Measurements from ENCODE around the gene MID1. TPM values are rescaled to one million over a fixed set of nuclear protein-coding genes. Genes with fewer than 3 reads are reported as not detected.

Gene MID1
- total RNA-seq, 2 experiments from 2014 or later: 0.61 to 1.1 TPM

DNA sequence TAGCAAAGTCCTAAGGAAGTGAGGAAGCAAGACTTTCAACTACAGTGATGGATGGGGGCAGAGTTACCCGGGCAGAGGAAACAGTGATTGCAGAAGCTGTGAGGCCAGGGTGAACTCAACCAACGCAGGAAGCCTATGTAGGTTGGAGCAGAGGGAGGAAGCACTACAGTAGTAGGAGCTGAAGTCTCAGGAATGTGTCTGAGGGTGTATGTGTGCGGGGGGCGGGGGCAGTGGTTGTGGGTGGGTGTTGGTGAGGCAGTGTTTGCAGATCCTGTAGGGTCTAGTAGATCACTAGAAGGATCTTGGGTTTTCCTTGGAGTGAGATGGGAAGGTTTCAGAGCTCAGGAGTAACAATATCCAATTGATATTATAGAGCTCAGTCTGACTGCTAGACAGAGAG lies 9.9 kb upstream of the MID1 start:
- ChIA-PET POLR2A (no interaction called here), CTCF (no interaction called here)

DNA sequence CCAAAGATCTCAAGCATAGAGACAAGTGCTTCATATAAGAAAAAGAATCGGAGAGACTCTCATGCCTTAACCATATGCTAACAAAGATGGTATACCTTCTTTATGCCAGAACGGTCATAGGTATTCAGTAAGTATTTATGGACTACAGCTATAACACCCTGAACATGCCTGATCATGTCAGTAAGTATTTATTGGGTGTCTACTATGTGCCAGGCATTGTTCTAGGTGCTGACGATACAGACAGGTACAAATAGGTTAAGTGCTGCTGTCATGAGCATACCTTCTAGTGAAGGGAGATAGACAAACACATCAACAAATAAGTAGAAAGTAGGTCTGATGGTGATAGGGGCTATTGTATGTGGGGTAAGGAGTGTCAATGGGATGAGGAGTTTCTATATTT lies 9.5 kb upstream of the MID1 start:
- ChIA-PET POLR2A (no interaction called here), CTCF (no interaction called here)
- no peak for DNase-seq
- no peaks in the 10 kb centered on the region for H3K27me3 Mint-ChIP-seq
- TF ChIP-seq, protein P1, sequence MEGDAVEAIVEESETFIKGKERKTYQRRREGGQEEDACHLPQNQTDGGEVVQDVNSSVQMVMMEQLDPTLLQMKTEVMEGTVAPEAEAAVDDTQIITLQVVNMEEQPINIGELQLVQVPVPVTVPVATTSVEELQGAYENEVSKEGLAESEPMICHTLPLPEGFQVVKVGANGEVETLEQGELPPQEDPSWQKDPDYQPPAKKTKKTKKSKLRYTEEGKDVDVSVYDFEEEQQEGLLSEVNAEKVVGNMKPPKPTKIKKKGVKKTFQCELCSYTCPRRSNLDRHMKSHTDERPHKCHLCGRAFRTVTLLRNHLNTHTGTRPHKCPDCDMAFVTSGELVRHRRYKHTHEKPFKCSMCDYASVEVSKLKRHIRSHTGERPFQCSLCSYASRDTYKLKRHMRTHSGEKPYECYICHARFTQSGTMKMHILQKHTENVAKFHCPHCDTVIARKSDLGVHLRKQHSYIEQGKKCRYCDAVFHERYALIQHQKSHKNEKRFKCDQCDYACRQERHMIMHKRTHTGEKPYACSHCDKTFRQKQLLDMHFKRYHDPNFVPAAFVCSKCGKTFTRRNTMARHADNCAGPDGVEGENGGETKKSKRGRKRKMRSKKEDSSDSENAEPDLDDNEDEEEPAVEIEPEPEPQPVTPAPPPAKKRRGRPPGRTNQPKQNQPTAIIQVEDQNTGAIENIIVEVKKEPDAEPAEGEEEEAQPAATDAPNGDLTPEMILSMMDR (IDR thresholded peaks at IDR 0.05): no peak
- no peaks in the 10 kb centered on the region for H3K4me1 Mint-ChIP-seq (ENCODE audit: low read depth)
- no peak for ATAC-seq
- intact Hi-C loops (cut with micrococcal nuclease): no loop called here
- H3K27ac Mint-ChIP-seq: no peak overlapping the region
- H3K4me3 Mint-ChIP-seq: no peak overlapping the region
- no peaks in the 10 kb centered on the region for H3K9me3 Mint-ChIP-seq
- no peaks in the 10 kb centered on the region for H3K36me3 Mint-ChIP-seq (ENCODE audit: low read depth)

More for the DNA sequence above, 9.9 kb upstream of the MID1 start:
- intact Hi-C loops (cut with micrococcal nuclease): no loop called here
- TF ChIP-seq, protein P1 (IDR thresholded peaks at IDR 0.05): no peak
- no peak for DNase-seq
- ATAC-seq: no peak
- no peak overlapping the region for H3K4me3 Mint-ChIP-seq
- H3K27me3 Mint-ChIP-seq: no peaks in the 10 kb centered on the region
- H3K9me3 Mint-ChIP-seq: no peaks in the 10 kb centered on the region
- no peaks in the 10 kb centered on the region for H3K36me3 Mint-ChIP-seq (ENCODE audit: low read depth)
- no peak overlapping the region for H3K27ac Mint-ChIP-seq
- H3K4me1 Mint-ChIP-seq (ENCODE audit: low read depth): no peaks in the 10 kb centered on the region

DNA sequence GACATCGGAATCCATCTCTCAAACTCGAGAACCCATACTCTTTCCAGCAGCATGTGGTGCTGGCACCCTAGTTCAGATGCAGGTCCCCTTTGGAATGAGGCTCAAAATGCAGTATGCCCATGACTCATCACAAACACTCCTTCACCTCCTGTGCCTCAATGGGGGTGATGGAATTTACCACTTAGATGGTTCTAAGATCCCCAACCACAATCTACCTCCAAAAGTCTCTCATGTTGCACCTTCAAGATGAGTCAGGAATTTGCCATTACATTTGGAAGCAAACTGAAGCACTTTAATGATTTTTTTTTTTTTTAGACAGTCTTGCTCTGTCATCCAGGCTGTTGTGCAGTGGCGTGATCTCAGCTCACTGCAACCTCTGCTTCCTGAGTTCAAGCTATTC lies 8.5 kb upstream of the MID1 start:
- no peaks in the 10 kb centered on the region for H3K27me3 Mint-ChIP-seq
- no peaks in the 10 kb centered on the region for H3K36me3 Mint-ChIP-seq (ENCODE audit: low read depth)
- TF ChIP-seq, protein P1 (IDR thresholded peaks at IDR 0.05): no peak
- intact Hi-C loops (cut with micrococcal nuclease): no loop called here
- ChIA-PET CTCF (no interaction called here), POLR2A (no interaction called here)
- no peaks in the 10 kb centered on the region for H3K9me3 Mint-ChIP-seq
- H3K4me1 Mint-ChIP-seq (ENCODE audit: low read depth): no peaks in the 10 kb centered on the region
- ATAC-seq: no peak
- no peak overlapping the region for H3K27ac Mint-ChIP-seq
- no peak for DNase-seq
- no peak overlapping the region for H3K4me3 Mint-ChIP-seq

DNA sequence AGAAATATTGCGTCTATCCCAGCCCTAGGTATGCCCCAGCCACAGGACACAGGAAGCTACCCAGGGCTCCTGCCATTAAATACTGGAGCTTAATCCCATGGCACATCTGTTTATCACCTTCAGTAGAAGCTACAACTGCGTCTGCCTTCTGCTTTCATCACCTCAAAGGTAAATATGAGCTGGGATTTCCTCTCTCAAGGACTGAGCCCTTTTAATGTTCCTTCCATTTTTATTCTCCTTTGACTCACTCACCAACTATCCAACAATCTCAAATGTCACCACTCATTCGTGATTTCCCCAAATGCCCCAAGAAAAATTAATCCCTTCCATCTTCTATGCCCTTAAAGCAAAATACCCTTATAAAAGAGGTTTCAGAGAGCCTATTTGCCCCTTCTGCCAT lies 1.8 kb upstream of the MID1 start:
- POLR2A ChIA-PET: no interaction called here
- no peak overlapping the region for H3K4me3 Mint-ChIP-seq

DNA sequence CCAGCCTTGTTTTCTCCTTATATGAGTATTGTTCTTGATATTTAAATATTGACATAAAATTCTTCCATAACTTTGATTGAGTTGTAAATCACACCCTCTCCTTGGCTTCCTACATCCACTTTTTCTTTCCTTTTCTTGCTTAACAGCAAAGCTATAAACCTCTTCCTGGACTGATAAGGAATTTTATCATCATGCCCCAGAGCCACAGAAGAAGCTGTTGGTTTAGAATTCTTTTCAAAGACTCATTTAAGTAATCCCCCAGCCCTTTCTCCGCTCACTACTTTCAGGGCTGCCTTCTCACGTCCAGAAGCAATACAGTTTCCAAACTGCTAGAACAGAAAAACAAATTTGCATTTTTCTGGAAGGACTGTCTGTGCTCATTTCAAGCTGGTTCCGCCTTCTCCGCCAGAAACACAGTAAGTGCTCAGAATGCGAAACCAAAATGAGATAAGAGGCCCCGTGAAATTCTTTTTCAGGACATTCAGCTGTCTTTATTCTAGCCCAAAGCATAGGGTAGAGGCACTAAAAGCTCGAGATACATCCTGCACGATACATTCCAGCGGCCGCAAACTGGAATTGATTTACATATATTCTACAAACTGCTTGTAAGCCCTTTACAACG lies 849 bp downstream of the MID1 start:
- CTCF ChIA-PET: interaction anchor here (1.0 to 2.6 kb wide), 2 partner anchors 21 to 429 kb away, joined by 3 to 16 read pairs; no protein-coding TSS in a partner anchor
- DNase-seq: no peak
- no peak overlapping the region for H3K27ac Mint-ChIP-seq
- TF ChIP-seq, protein P1 (IDR thresholded peaks at IDR 0.05): no peak
- H3K4me1 Mint-ChIP-seq (ENCODE audit: low read depth): peaks cover 7% of the 10 kb centered on the region
- H3K27me3 Mint-ChIP-seq: peaks cover 33% of the 10 kb centered on the region
- H3K36me3 Mint-ChIP-seq (ENCODE audit: low read depth): no peaks in the 10 kb centered on the region
- no peak for ATAC-seq
- peak overlapping the region; percentile 53 for H3K4me3 Mint-ChIP-seq
- POLR2A ChIA-PET: no interaction called here
- H3K9me3 Mint-ChIP-seq: no peaks in the 10 kb centered on the region
- intact Hi-C loops (cut with micrococcal nuclease): loop anchor here (5.0 kb wide), 1 partner anchor 427 kb away; no protein-coding TSS in a partner anchor

More for the DNA sequence above, 1.8 kb upstream of the MID1 start:
- CTCF ChIA-PET: no interaction called here
- ATAC-seq (no peak), DNase-seq (no peak)
- intact Hi-C loops (cut with micrococcal nuclease): no loop called here
- Mint-ChIP-seq H3K36me3 (ENCODE audit: low read depth) (no peaks in the 10 kb centered on the region), H3K27ac (no peak overlapping the region), H3K9me3 (no peaks in the 10 kb centered on the region), H3K27me3 (peaks cover 25% of the 10 kb centered on the region), H3K4me1 (ENCODE audit: low read depth) (peaks cover 7% of the 10 kb centered on the region)
- TF ChIP-seq, protein P1 (IDR thresholded peaks at IDR 0.05): no peak

All from activated CD8-positive, alpha-beta T cell treated with anti-CD3 and anti-CD28 coated beads for 36 hours (primary cell).